Central memory CD8-positive, alpha-beta T cell (primary cell): Measurements from ENCODE around the gene DHX29.

Experiments used
- ATAC-seq: fragments of 150-1000 bp; cut with Tn5 transposase; replicated peaks from 2 replicates; pipeline ENCODE4 v1.10.0; 2022; ENCODE audit warnings: mild to moderate bottlenecking, moderate FRiP score, moderate number of reproducible peaks; ENCODE audit not compliant: poor library complexity, severe bottlenecking; ENCODE audit errors: extremely low read depth
- DNase-seq, 2 donors: peaks; one replicate each; pipeline ENCODE4 v3.0.0; 2021; ENCODE audit warnings: low spot score in 2 of 2
- H3K27ac Mint-ChIP-seq: one replicate; pipeline ENCODE4 v1.8.0; 2022; ENCODE audit warnings: low read depth, mild to moderate bottlenecking, moderate library complexity, mixed read lengths
- H3K27me3 Mint-ChIP-seq: one replicate; pipeline ENCODE4 v1.8.0; 2022; ENCODE audit warnings: mixed read lengths
- H3K36me3 Mint-ChIP-seq: one replicate; pipeline ENCODE4 v1.8.0; 2022; ENCODE audit warnings: mild to moderate bottlenecking, moderate library complexity, mixed read lengths; ENCODE audit not compliant: insufficient read depth
- H3K4me1 Mint-ChIP-seq: one replicate; pipeline ENCODE4 v1.8.0; 2022; ENCODE audit warnings: mixed read lengths
- H3K4me3 Mint-ChIP-seq: one replicate; pipeline ENCODE4 v1.8.0; 2022; ENCODE audit warnings: mild to moderate bottlenecking, moderate library complexity, mixed read lengths
- H3K9me3 Mint-ChIP-seq: one replicate; pipeline ENCODE4 v1.8.0; 2022; ENCODE audit warnings: mixed read lengths

Gene DHX29

DNA sequence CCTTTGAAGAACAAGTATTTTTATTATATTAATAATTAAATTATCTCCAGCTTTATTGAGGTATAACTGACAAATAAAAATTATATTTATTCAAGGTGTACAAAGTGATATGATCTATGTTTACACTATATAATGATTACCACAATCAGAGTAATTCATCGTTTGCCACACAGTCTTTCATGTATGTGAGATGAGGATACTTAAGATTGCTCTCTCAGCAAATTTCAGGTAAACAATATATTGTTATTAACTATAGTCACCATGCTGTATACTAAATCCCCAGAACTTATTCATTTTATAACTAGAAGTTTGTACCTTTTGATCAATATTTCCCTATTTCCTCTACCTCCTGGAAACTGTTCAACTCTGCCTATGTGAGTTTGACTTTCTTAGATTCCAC, 57.4 kb downstream of the DHX29 start:
- H3K4me1 Mint-ChIP-seq = no peaks in the 10 kb centered on the region
- H3K36me3 Mint-ChIP-seq = no peaks in the 10 kb centered on the region
- ATAC-seq (no peak), DNase-seq (no peak)
- no peak overlapping the region for H3K4me3 Mint-ChIP-seq
- H3K27me3 Mint-ChIP-seq = peaks cover 14% of the 10 kb centered on the region
- H3K27ac Mint-ChIP-seq = no peak overlapping the region
- peaks cover 6% of the 10 kb centered on the region for H3K9me3 Mint-ChIP-seq

- H3K4me1 Mint-ChIP-seq = no peaks in the 10 kb centered on the region
- no peaks in the 10 kb centered on the region for H3K36me3 Mint-ChIP-seq
- no peak for ATAC-seq
- DNase-seq = no peak
- no peaks in the 10 kb centered on the region for H3K9me3 Mint-ChIP-seq
- H3K27ac Mint-ChIP-seq = no peak overlapping the region
- H3K4me3 Mint-ChIP-seq = no peak overlapping the region
- peaks cover 36% of the 10 kb centered on the region for H3K27me3 Mint-ChIP-seq
Measured at GRCh38 chr5:55241746-55242145, 65.7 kb downstream of the DHX29 start.

GRCh38 chr5:55236800-55237199, 70.7 kb downstream of the DHX29 start:
- Mint-ChIP-seq H3K27me3 (peaks cover 56% of the 10 kb centered on the region), H3K36me3 (peaks cover 1% of the 10 kb centered on the region), H3K27ac (no peak overlapping the region), H3K4me1 (peaks cover 16% of the 10 kb centered on the region), H3K4me3 (no peak overlapping the region), H3K9me3 (no peaks in the 10 kb centered on the region)
- DNase-seq = no peak
- no peak for ATAC-seq

DNA sequence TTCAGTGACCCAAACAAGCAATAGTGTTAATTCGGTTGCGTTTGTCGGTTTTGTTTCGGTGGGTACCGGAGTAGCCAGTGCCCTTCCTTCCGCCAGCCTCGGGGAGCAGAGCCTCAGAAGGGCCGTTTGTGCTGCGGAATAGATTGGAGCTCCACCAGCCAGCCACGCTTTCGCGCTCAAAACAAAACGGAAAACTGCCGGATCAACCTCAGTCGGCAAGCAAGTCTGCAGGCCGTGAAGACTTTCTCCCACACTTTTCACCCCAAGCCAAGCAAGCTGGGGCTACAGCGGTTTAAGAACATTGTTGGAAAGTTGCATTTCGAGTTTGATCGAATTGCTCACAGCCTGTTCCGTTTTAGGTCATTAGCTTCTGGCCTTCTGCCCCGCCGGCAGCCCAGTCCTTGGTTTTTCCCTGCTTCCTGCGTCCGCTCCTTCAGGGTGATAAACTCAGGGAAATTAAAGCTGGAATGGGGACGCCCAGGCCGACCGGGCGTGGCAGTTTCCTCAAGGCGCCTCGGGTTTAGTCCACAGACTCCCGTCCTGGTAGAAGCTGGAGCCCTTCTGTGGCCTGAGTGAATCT, 73.3 kb downstream of the DHX29 start:
- no peak for ATAC-seq
- Mint-ChIP-seq H3K27me3 (peaks cover 81% of the 10 kb centered on the region), H3K4me1 (peaks cover 27% of the 10 kb centered on the region), H3K9me3 (no peaks in the 10 kb centered on the region), H3K36me3 (peaks cover 1% of the 10 kb centered on the region), H3K27ac (no peak overlapping the region), H3K4me3 (peak overlapping the region; percentile 87)
- DNase-seq = no peak

GRCh38 chr5:55232985-55233928, 74.2 kb downstream of the DHX29 start, which contains the start of gene CCNO:
Gene CCNO, minus strand, starts transcription at chr5:55233608. Its CDS starts 85 bp downstream, at chr5:55233523.
- Mint-ChIP-seq H3K9me3 (no peaks in the 10 kb centered on the region), H3K36me3 (peaks cover 1% of the 10 kb centered on the region), H3K4me1 (peaks cover 27% of the 10 kb centered on the region), H3K27ac (no peak within 1 kb of the TSS), H3K27me3 (peaks cover 81% of the 10 kb centered on the region), H3K4me3 (peak within 1 kb of the TSS; percentile 87)
- ATAC-seq (peak; percentile 71), DNase-seq (peak; percentile 36 to 42)

DNA sequence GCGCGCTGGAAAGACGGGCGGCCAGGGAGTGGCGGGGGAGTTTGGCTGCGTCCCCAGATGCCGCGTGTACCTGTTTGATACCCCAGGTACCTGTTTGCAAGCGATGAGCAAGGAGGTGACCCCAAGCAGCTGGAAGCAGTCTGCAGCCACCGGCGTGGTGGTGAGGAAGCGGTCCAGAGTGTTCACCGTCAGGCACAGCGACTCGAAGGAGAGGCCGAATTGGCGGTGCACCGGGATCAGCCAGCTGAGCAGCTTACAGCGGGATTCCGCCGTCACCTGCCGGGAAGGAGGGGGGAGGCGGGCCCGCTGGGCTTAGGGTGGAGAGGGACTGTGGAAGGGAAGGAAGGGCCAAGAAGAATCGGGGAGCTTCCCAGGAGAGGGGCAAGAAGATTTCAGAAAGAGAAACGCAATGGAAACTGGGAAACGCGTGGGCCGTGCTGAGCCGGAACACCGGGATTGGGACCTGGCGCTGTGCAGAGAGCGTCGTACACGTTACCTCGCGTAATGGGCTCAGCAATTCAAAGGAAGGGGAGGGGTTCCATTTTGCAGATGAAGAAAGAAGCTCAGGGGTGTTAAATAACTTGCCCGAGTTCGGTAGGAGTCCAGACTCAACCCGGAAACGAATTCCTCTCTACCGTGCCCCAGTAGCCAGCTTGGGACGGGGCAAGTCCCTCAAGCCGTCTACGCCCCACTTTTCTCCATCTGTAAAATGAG, 75.1 kb downstream of the DHX29 start:
- DNase-seq = no peak
- Mint-ChIP-seq H3K9me3 (no peaks in the 10 kb centered on the region), H3K27me3 (peaks cover 89% of the 10 kb centered on the region), H3K4me3 (peak overlapping the region; percentile 87), H3K36me3 (peaks cover 1% of the 10 kb centered on the region), H3K27ac (no peak overlapping the region), H3K4me1 (peaks cover 33% of the 10 kb centered on the region)
- ATAC-seq = no peak

DNA sequence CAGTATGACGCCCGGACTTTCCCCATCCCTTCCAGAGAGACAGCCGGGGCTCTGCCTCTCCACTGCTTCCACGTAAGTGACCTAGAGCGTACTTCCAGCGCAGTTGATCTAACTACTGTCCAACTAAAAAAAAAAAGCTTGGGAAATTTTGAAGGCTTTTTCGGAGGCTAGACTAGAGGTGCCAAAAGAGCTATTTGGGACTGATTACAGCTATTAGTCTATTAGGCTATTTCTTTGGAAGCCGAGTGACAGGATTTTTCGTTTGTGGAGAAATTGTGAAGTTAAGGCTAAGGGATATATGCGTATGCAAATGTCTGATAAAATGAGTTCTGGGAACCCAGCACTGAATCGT, 75.6 kb downstream of the DHX29 start:
- DNase-seq = no peak
- Mint-ChIP-seq H3K4me3 (peak overlapping the region; percentile 87), H3K9me3 (no peaks in the 10 kb centered on the region), H3K27ac (no peak overlapping the region), H3K36me3 (peaks cover 1% of the 10 kb centered on the region), H3K27me3 (peaks cover 86% of the 10 kb centered on the region), H3K4me1 (peaks cover 33% of the 10 kb centered on the region)
- no peak for ATAC-seq

DNA sequence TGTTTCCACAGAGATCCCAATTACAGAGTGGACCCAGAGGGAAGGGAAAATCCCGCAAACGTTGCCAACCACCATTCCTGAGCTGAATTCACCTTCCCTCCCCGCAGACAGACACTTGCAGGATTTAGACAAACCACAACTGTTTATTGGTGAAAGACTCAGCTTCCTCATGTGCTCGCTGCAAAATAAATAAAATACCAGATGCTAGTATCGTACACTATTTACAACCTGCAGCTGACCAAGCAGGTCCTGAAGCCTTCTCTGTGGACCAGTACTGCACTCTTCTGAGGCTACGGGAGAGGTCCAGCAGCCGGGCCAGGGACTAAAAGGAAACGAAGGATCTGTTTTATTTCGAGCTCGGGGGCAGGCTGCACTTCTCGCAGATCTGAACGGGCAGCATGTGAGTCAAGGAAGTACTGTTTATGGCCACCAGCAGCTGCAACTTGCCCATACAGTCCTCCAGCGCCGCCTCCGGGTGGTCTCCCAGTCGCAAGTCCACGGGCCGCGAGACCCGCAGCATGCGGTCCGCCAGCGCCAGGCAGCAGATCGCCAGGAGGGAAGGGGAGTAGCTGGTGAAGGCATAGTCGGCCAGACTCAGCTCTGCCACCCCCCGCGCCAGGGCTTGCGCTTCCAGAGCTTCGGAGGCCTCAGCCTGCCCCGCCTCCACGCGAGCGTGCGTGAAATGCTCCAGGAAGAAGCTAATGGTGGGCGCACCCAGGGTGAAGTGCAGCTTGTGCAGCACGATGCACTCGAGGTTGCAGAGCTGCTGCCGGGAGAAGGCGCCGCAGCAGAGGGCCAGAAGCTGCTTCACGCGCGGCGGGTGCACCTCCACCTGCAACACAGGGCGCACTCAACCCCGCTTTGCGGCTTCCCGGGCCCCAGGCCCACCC, 76.2 kb downstream of the DHX29 start:
- ATAC-seq = no peak
- peak in 1 of 2 donors; percentile 16 for DNase-seq
- peak overlapping the region; percentile 87 for H3K4me3 Mint-ChIP-seq
- H3K9me3 Mint-ChIP-seq = no peaks in the 10 kb centered on the region
- peaks cover 35% of the 10 kb centered on the region for H3K4me1 Mint-ChIP-seq
- peaks cover 4% of the 10 kb centered on the region for H3K36me3 Mint-ChIP-seq
- H3K27me3 Mint-ChIP-seq = peaks cover 82% of the 10 kb centered on the region
- no peak overlapping the region for H3K27ac Mint-ChIP-seq

GRCh38 chr5:55230086-55230629, 77.3 kb downstream of the DHX29 start:
- ATAC-seq (no peak), DNase-seq (no peak)
- H3K27me3 Mint-ChIP-seq = peaks cover 85% of the 10 kb centered on the region
- H3K36me3 Mint-ChIP-seq = peaks cover 4% of the 10 kb centered on the region
- H3K27ac Mint-ChIP-seq = no peak overlapping the region
- no peak overlapping the region for H3K4me3 Mint-ChIP-seq
- no peaks in the 10 kb centered on the region for H3K9me3 Mint-ChIP-seq
- H3K4me1 Mint-ChIP-seq = peaks cover 42% of the 10 kb centered on the region

DNA sequence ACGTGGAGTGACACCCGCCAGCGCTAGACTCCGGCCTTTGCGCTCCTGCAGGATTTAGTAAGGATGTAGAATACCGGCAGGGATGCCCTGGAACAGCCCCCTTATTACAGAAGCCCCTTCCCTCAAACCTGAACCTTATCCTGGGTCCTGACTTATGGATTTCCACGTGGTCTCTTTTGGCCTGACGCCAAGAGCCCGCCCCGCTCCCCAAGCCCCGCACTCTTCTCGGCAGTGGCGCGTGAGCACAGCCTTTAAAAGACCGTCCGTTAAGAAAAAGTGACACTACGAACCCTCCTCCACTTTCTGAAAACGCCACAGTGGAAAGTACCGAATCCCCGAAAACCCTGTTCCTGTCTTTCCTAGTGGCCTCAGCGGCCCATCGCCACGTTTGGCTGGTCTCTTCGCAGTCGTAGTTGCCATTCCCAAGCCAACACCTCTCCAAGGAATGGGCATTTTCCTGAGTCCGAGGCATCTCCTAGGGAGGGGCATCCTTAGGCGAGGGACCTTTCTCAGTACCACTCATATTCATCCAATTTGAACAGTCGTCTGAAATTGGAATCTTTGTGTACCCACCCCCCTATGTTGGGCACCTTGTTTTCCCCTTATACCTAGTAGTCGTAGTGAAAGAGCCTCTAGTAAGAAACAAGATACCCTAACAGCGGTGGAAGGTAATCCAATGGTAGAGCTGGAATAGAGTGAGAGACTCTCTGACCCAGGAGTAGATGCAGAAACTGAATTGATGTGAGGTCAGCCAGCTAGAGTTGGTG, 79.6 kb downstream of the DHX29 start:
- Mint-ChIP-seq H3K36me3 (peaks cover 6% of the 10 kb centered on the region), H3K4me3 (peak overlapping the region; percentile 72), H3K4me1 (peaks cover 37% of the 10 kb centered on the region), H3K27me3 (peaks cover 92% of the 10 kb centered on the region), H3K27ac (no peak overlapping the region), H3K9me3 (no peaks in the 10 kb centered on the region)
- no peak for DNase-seq
- no peak for ATAC-seq

DNA sequence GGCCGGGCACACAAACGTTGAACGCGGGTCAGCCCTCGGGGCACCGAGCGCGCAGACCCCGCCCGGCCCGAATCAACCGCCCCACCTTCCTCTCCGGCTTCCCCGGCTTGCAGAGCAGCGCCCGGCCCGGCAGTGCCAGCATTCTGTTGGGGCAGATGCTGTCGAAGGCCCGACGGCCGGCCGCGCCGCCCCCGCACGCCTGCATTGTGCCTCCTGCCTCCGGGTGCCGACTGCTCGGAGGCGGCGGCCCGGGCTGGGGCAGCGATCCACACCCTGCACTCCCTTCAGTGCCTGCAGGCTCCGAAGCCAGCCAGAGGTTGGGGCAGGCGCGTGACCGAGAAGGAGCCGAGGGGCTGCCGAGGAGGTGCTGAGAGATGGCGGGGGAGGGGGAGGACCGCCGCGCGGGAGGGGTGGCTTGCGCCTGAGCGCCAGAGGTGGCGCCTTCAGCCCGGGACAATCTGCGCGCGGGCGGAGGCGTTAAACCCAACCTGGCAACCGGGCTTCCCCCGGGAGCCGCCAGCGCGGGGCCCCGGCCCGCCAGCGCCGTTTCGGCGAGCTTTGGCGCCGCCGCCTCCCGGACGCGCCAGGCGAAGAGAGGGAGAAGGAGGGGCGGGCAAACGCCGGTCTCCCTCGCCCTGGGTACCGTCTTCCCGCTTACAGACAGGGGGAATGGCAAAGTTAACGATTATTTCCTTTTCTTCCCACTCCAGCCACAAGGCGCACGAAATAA, 80.4 kb downstream of the DHX29 start, which contains the start of gene MCIDAS:
MCIDAS (minus strand) TSS at position 382 of the 730 bp plus-strand sequence; CDS start at position 205, 177 bp downstream.
- Mint-ChIP-seq H3K4me1 (peaks cover 38% of the 10 kb centered on the region), H3K9me3 (no peaks in the 10 kb centered on the region), H3K27ac (no peak within 1 kb of the TSS), H3K36me3 (peaks cover 8% of the 10 kb centered on the region), H3K27me3 (peaks cover 92% of the 10 kb centered on the region), H3K4me3 (peak within 1 kb of the TSS; percentile 72)
- ATAC-seq = peak; percentile 39
- no peak for DNase-seq
